LNCAP (cell line): ENCODE results near the gene NPPA.

ENCODE experiments used
- CTCF ChIP-seq: fragments of 450-650 bp; IDR thresholded peaks from 2 replicates; pipeline ENCODE4 v1.5.1; 2017; ENCODE audit warnings: mild to moderate bottlenecking

Gene NPPA

GRCh38 chr1:11878081-11878890 is 30.7 kb upstream of the NPPA start:
- TF ChIP-seq CTCF = no peak

- TF ChIP-seq CTCF = no peak
These were observed 29.5 kb upstream of the NPPA start for GRCh38 chr1:11877074-11877473.

- no peak for TF ChIP-seq CTCF
These were observed 27.5 kb upstream of the NPPA start for GRCh38 chr1:11875094-11875493.

- TF ChIP-seq CTCF = no peak
These were observed 27.0 kb upstream of the NPPA start for GRCh38 chr1:11874624-11875023.

- TF ChIP-seq CTCF = no peak
These were observed 26.6 kb upstream of the NPPA start for GRCh38 chr1:11874258-11874562.

- TF ChIP-seq CTCF = no peak
These were observed 26.0 kb upstream of the NPPA start for GRCh38 chr1:11873395-11874257.

GRCh38 chr1:11872545-11872944 is 25.0 kb upstream of the NPPA start:
- TF ChIP-seq CTCF = no peak
